Measurements from ENCODE around the gene GALNT2. TPM values are rescaled to one million over a fixed set of nuclear protein-coding genes. Genes with fewer than 3 reads are reported as not detected.

GALNT2 gene
- total RNA-seq, 2 donors from 2014 or later: 29.9 to 39.5 TPM

- H3K36me3 ChIP-seq: peaks cover 9% of the 10 kb centered on the region
- no peak for TF ChIP-seq CTCF (IDR thresholded peaks at IDR 0.05)
- H3K4me3 ChIP-seq: peak overlapping the region in 1 of 2 donors; percentile 8
- H3K27me3 ChIP-seq: no peaks in the 10 kb centered on the region
- no peak for DNase-seq (ENCODE audit: low spot score)
- peak overlapping the region; percentile 71 to 81 for H3K27ac ChIP-seq
- H3K9me3 ChIP-seq: no peaks in the 10 kb centered on the region
- H3K4me1 ChIP-seq: peaks cover 0 to 31% of the 10 kb centered on the region in 2 donors
Measured at GRCh38 chr1:230114237-230114651, 47.2 kb downstream of the GALNT2 start.

- Histone ChIP-seq H3K27me3 (no peaks in the 10 kb centered on the region), H3K36me3 (peaks cover 9% of the 10 kb centered on the region), H3K9me3 (no peaks in the 10 kb centered on the region), H3K4me3 (no peak overlapping the region), H3K27ac (no peak overlapping the region), H3K4me1 (peaks cover 0 to 44% of the 10 kb centered on the region in 2 donors)
- no peak for TF ChIP-seq CTCF (IDR thresholded peaks at IDR 0.05)
- DNase-seq (ENCODE audit: low spot score): no peak
Measured at GRCh38 chr1:230117694-230118093, 50.7 kb downstream of the GALNT2 start.

GRCh38 chr1:230119340-230119739 lies 52.3 kb downstream of the GALNT2 start:
- TF ChIP-seq CTCF (IDR thresholded peaks at IDR 0.05): no peak
- no peak overlapping the region for H3K4me3 ChIP-seq
- peaks cover 9% of the 10 kb centered on the region for H3K36me3 ChIP-seq
- no peaks in the 10 kb centered on the region for H3K27me3 ChIP-seq
- DNase-seq (ENCODE audit: low spot score): no peak
- H3K4me1 ChIP-seq: peaks cover 0 to 35% of the 10 kb centered on the region in 2 donors
- no peaks in the 10 kb centered on the region for H3K9me3 ChIP-seq
- no peak overlapping the region for H3K27ac ChIP-seq

GRCh38 chr1:230120289-230120920 lies 53.4 kb downstream of the GALNT2 start:
- TF ChIP-seq CTCF (IDR thresholded peaks at IDR 0.05): no peak
- H3K4me3 ChIP-seq: no peak overlapping the region
- H3K27ac ChIP-seq: peak overlapping the region; percentile 37 to 71
- peak; percentile 86 for DNase-seq (ENCODE audit: low spot score)
- H3K4me1 ChIP-seq: peaks cover 0 to 44% of the 10 kb centered on the region in 2 donors
- H3K9me3 ChIP-seq: no peaks in the 10 kb centered on the region
- peaks cover 9% of the 10 kb centered on the region for H3K36me3 ChIP-seq
- no peaks in the 10 kb centered on the region for H3K27me3 ChIP-seq

GRCh38 chr1:230120921-230121381 lies 53.9 kb downstream of the GALNT2 start:
- no peaks in the 10 kb centered on the region for H3K27me3 ChIP-seq
- no peaks in the 10 kb centered on the region for H3K9me3 ChIP-seq
- peaks cover 0 to 48% of the 10 kb centered on the region in 2 donors for H3K4me1 ChIP-seq
- peak overlapping the region; percentile 37 to 71 for H3K27ac ChIP-seq
- no peak overlapping the region for H3K4me3 ChIP-seq
- no peak for DNase-seq (ENCODE audit: low spot score)
- H3K36me3 ChIP-seq: peaks cover 4% of the 10 kb centered on the region
- peak in 1 of 2 donors; percentile 59 for TF ChIP-seq CTCF (IDR thresholded peaks at IDR 0.05)

- Histone ChIP-seq H3K9me3 (no peaks in the 10 kb centered on the region), H3K4me1 (peaks cover 0 to 53% of the 10 kb centered on the region in 2 donors), H3K27me3 (no peaks in the 10 kb centered on the region), H3K27ac (no peak overlapping the region), H3K36me3 (no peaks in the 10 kb centered on the region), H3K4me3 (no peak overlapping the region)
- no peak for DNase-seq (ENCODE audit: low spot score)
- no peak for TF ChIP-seq CTCF (IDR thresholded peaks at IDR 0.05)
Measured at GRCh38 chr1:230121950-230122349, 54.9 kb downstream of the GALNT2 start.
